ENCODE results near the gene RIT1. TPM values are rescaled to one million over a fixed set of nuclear protein-coding genes. Genes with fewer than 3 reads are reported as not detected.

The RIT1 gene
- total RNA-seq, 1 experiment from 2014 or later, result 21.9 TPM

- ChIA-PET POLR2A (no interaction called here), CTCF (interaction anchor here (1.2 kb wide), 1 partner anchor 26 kb away, joined by 5 read pairs; no protein-coding TSS in a partner anchor)
- Mint-ChIP-seq H3K4me3 (ENCODE audit: unreplicated experiment) (peak overlapping the region; percentile 89), H3K27me3 (ENCODE audit: insufficient read depth, unreplicated experiment) (no peaks in the 10 kb centered on the region), H3K4me1 (ENCODE audit: low read depth, unreplicated experiment) (peaks cover 15% of the 10 kb centered on the region), H3K27ac (ENCODE audit: unreplicated experiment) (peak overlapping the region; percentile 84), H3K36me3 (ENCODE audit: insufficient read depth, unreplicated experiment) (peaks cover 63% of the 10 kb centered on the region), H3K9me3 (ENCODE audit: unreplicated experiment) (no peaks in the 10 kb centered on the region)
- TF ChIP-seq CTCF (IDR thresholded peaks at IDR 0.05; ENCODE audit: insufficient read depth in 1 of 2, low read depth in 1 of 2, low read length in 1 of 2, severe bottlenecking in 1 of 2, unreplicated experiment in 1 of 2), result no peak
- Histone ChIP-seq H3K27me3 (replicated peaks; ENCODE audit: control insufficient read depth, insufficient read depth, low read length) (no peaks in the 10 kb centered on the region), H3K9me3 (no peaks in the 10 kb centered on the region), H3K4me3 (ENCODE audit: low read depth, low read length) (no peak overlapping the region), H3K36me3 (ENCODE audit: control insufficient read depth, insufficient read depth, low read length) (peaks cover 6% of the 10 kb centered on the region; the same call in 1 of the 2 replicates), H3K4me1 (0 out of 2 replicates have a peak, but pooled peaks cover 7% of the 10 kb centered on the region)
- intact Hi-C loops (cut with micrococcal nuclease; ENCODE audit: unreplicated experiment), result loop anchor here (10.0 kb wide), 1 partner anchor 57 kb away; the partner anchor contains the start of genes GON4L and SYT11
- peak in 1 of 2 experiments; percentile 15 for DNase-seq
- BruUV-seq (replicated peaks), result no TSS peak
These were observed 947 bp upstream of the RIT1 start for GRCh38 chr1:155912056-155912536.

- BruUV-seq (replicated peaks), result no TSS peak
- ChIA-PET POLR2A (no interaction called here), CTCF (interaction anchor here (0.7 kb wide), 1 partner anchor 79 kb away, joined by 3 read pairs; no protein-coding TSS in a partner anchor)
- peak overlapping the region; percentile 89 for H3K4me3 Mint-ChIP-seq (ENCODE audit: unreplicated experiment)
- peak overlapping the region; percentile 84 for H3K27ac Mint-ChIP-seq (ENCODE audit: unreplicated experiment)
- Histone ChIP-seq H3K4me1 (0 out of 2 replicates have a peak, but pooled peaks cover 7% of the 10 kb centered on the region), H3K9me3 (no peaks in the 10 kb centered on the region), H3K27me3 (replicated peaks; ENCODE audit: control insufficient read depth, insufficient read depth, low read length) (no peaks in the 10 kb centered on the region), H3K36me3 (ENCODE audit: control insufficient read depth, insufficient read depth, low read length) (peaks cover 6% of the 10 kb centered on the region; the same call in 1 of the 2 replicates), H3K4me3 (ENCODE audit: low read depth, low read length) (peak overlapping the region; percentile 57)
- no peak for TF ChIP-seq CTCF (IDR thresholded peaks at IDR 0.05; ENCODE audit: insufficient read depth in 1 of 2, low read depth in 1 of 2, low read length in 1 of 2, severe bottlenecking in 1 of 2, unreplicated experiment in 1 of 2)
- peak; percentile 41 to 43 for DNase-seq
- no peaks in the 10 kb centered on the region for H3K9me3 Mint-ChIP-seq (ENCODE audit: unreplicated experiment)
- H3K4me1 Mint-ChIP-seq (ENCODE audit: low read depth, unreplicated experiment), result peaks cover 15% of the 10 kb centered on the region
- intact Hi-C loops (cut with micrococcal nuclease; ENCODE audit: unreplicated experiment), result loop anchor here (10.0 kb wide), 1 partner anchor 56 kb away; the partner anchor contains the start of genes GON4L and SYT11
- peaks cover 75% of the 10 kb centered on the region for H3K36me3 Mint-ChIP-seq (ENCODE audit: insufficient read depth, unreplicated experiment)
- no peaks in the 10 kb centered on the region for H3K27me3 Mint-ChIP-seq (ENCODE audit: insufficient read depth, unreplicated experiment)
These were observed 478 bp downstream of the RIT1 start for GRCh38 chr1:155910621-155911121.

- Mint-ChIP-seq H3K9me3 (ENCODE audit: unreplicated experiment) (no peaks in the 10 kb centered on the region), H3K27me3 (ENCODE audit: insufficient read depth, unreplicated experiment) (no peaks in the 10 kb centered on the region), H3K36me3 (ENCODE audit: insufficient read depth, unreplicated experiment) (peaks cover 75% of the 10 kb centered on the region), H3K27ac (ENCODE audit: unreplicated experiment) (peak overlapping the region; percentile 84), H3K4me1 (ENCODE audit: low read depth, unreplicated experiment) (peaks cover 13% of the 10 kb centered on the region), H3K4me3 (ENCODE audit: unreplicated experiment) (peak overlapping the region; percentile 89)
- intact Hi-C loops (cut with micrococcal nuclease; ENCODE audit: unreplicated experiment), result loop anchor here (10.0 kb wide), 1 partner anchor 55 kb away; the partner anchor contains the start of genes GON4L and SYT11
- no peak for TF ChIP-seq CTCF (IDR thresholded peaks at IDR 0.05; ENCODE audit: insufficient read depth in 1 of 2, low read depth in 1 of 2, low read length in 1 of 2, severe bottlenecking in 1 of 2, unreplicated experiment in 1 of 2)
- H3K9me3 ChIP-seq, result no peaks in the 10 kb centered on the region
- H3K4me1 ChIP-seq, result 0 out of 2 replicates have a peak, but pooled peaks cover 7% of the 10 kb centered on the region
- ChIA-PET CTCF (interaction anchor here (0.7 kb wide), 1 partner anchor 80 kb away, joined by 3 read pairs; no protein-coding TSS in a partner anchor), POLR2A (no interaction called here)
- no TSS peak for BruUV-seq (replicated peaks)
- DNase-seq, result no peak
- H3K4me3 ChIP-seq (ENCODE audit: low read depth, low read length), result peak overlapping the region; percentile 1; the same call in 1 of the 2 replicates
- peaks cover 9% of the 10 kb centered on the region; the same call in 1 of the 2 replicates for H3K36me3 ChIP-seq (ENCODE audit: control insufficient read depth, insufficient read depth, low read length)
- no peaks in the 10 kb centered on the region for H3K27me3 ChIP-seq (replicated peaks; ENCODE audit: control insufficient read depth, insufficient read depth, low read length)
These were observed 1.3 kb downstream of the RIT1 start for GRCh38 chr1:155909894-155910293.
